LNCAP (cell line): Measurements from ENCODE around the gene MAP3K4.

Experiments
- TF ChIP-seq, protein P1 (sequence below): fragments of 450-650 bp; IDR thresholded peaks from 2 replicates; pipeline ENCODE4 v1.5.1; 2017; ENCODE audit warnings: mild to moderate bottlenecking

Gene MAP3K4

DNA sequence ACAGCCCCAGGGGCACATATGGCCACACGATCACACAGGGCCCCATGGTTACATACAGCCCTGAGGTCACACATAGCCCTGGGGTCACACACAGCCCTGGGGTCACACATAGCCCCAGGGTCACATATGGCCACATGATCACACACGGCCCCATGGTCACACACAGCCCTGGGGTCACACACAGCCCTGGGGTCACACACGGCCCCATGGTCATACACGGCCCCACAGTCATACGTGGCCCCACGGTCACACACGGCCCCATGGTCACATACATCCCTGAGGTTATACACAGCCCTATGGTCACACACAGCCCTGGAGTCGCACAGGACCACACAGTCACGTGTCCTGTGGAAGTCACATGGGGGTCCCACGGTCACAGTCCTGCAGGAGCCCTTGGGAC is 162.2 kb downstream of the MAP3K4 start:
- TF ChIP-seq, protein P1, sequence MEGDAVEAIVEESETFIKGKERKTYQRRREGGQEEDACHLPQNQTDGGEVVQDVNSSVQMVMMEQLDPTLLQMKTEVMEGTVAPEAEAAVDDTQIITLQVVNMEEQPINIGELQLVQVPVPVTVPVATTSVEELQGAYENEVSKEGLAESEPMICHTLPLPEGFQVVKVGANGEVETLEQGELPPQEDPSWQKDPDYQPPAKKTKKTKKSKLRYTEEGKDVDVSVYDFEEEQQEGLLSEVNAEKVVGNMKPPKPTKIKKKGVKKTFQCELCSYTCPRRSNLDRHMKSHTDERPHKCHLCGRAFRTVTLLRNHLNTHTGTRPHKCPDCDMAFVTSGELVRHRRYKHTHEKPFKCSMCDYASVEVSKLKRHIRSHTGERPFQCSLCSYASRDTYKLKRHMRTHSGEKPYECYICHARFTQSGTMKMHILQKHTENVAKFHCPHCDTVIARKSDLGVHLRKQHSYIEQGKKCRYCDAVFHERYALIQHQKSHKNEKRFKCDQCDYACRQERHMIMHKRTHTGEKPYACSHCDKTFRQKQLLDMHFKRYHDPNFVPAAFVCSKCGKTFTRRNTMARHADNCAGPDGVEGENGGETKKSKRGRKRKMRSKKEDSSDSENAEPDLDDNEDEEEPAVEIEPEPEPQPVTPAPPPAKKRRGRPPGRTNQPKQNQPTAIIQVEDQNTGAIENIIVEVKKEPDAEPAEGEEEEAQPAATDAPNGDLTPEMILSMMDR, result no peak

DNA sequence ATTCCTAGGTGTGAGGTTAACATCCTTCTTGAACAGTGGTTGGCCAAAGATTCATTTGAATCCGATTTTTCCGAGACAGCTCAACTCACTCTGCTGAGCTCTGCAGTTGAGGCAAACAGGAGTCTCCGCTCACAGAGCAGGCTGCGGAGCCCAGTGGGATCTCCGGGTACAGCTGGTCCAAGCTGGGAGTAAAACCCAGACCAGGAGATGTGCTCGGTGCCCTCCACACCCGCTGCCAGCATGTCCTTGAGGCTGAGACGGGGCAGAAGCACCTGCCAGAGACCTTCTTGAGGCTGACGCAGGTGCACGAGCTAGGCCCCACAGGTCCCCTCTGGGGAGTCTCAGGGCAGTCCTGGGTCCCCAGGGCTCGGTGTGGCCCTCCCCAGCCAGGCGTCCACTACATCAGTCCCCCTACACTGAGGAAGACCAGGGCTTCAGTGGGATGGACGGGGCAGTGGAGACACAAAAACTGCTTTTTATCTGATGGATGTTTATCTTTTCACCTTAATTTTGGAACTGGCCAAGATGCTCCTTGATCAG is 163.3 kb downstream of the MAP3K4 start:
- TF ChIP-seq, protein P1, result no peak

DNA sequence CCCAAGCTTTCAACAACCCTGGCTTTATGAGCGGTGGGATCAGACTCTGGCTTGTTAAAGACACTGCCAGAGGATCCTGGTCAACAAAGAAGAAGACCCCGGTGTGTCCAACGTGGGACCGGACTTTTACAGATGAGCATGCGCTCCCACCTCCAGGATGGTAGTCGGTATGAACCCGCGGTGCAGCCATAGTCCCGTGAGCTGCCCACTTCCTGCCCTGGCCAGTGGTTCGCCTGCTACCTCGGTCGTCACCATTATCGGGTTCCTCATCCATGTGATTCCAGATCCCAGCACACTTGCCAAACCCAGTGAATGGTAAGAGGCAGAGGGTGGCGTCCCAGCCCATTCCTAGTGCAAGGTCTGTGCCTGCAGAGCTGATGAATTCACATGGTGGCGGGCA is 169.6 kb downstream of the MAP3K4 start:
- TF ChIP-seq, protein P1, result no peak

DNA sequence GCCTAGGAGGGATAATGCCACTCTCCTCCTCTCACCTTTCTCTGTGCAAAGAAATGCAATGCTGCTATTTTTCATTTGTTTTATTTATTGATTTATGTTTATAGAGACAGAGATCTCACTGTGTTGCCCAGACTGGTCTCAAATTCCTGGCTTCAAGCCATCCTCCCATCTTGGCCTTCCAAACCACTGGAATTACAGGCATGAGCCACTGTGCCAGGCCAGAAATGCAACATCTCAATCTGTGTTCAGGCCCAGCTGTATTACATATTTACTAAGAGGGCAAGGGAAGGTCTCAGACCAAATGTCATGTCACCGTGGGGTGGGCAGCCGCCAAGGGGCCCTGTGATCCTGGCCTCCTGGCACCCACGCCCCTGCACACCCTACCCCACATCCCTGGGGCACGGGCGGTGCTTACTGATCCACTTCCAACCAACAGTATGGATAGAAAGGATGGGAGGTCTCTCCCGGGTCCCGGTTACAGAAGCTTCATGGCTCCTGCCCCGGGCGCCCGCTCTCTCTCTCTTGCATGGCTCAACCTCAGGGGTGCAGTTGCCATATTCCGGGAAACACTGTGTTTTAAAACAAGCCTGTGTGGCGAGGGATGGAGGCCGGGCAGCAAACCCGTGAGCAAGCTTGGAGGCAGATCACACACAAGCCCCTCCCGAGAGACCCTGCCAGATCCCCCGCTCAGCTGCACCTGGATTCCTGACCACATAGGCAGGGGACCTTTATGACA is 170.5 kb downstream of the MAP3K4 start:
- TF ChIP-seq, protein P1, result no peak

DNA sequence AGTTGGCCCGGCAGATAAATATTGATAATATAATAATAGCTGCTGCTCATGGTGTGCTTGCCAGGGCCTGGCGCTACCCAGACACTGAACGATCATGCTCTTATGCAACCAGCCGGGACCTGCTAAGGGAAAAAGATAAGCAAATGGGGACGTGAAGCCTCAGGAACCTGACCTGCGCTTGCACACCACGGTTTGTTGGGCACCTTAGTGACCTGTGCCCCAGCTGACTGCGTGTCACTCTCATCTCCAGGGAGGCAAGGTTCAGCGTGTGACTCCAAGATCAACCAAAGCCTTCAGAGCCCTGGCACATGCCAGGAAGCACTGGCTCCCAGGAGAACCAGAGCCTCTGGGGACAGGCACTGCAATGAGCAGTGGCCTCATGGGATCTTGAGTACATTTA is 171.2 kb downstream of the MAP3K4 start:
- TF ChIP-seq, protein P1, result no peak

DNA sequence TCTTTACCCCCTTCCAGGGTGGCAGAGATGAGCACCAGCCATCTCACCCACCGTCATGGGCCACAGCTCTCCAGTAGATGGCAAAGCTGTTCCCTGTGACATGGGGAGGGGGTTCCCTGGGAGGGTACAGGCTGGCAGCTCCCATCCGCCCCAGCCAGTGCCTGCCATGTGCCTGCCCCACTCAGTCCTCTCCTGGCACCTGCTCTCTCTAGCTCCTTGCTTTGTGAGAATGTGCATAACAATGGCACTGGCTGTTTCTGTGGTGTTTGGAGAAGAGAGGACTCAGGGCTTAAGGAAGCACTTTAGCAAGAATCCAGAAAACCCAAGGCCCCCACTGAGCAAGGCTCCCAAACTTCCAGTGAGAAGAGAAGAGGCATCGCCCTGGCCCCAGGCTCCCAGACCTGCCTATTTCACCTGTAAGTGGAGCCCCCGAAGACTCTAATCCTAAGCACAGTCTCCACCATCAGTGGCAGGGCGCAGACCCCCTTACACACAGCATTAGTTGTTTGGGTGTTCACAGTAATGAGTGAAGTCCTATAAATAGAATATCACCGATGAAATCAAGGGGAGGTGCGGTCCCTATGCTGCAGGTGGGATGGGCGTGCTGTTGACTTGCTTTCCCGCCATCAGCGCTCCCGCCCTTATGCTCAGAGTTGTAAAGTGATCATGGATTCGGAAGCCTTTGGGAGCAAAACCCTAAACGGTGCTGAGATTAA is 172.1 kb downstream of the MAP3K4 start:
- TF ChIP-seq, protein P1, result no peak

DNA sequence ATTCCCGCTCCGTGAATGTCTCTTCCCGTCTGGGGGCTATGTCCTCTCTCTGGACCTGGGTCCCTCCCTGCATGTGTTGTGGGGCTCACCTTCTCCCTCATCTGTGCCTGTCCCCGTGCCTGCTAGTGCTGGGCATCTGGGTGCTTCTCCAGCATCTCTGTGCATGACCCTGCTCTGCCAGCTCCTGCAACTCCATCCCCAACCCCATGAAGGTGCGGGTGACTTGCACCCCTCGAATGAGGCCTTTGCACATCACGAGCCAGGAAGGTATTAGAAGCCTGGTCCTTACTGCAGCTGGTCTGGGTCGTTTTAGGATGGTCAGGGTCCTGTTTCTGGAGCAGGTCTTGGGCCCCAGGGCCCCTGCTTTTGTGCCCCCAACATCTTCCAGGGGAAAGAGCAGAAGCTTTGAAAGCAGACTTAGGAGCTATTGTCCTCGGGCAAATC is 172.6 kb downstream of the MAP3K4 start:
- TF ChIP-seq, protein P1, result no peak
